ENCODE results near the gene CASP12. TPM values are rescaled to one million over a fixed set of nuclear protein-coding genes. Genes with fewer than 3 reads are reported as not detected.
"Not testable (repeated sequence)": the region's sequence is repeated elsewhere in the genome, so short reads cannot be mapped to it uniquely, and the experiment has no call there.

The CASP12 gene
- total RNA-seq (under 1 TPM in 3 of 6 donors, not detected in 3; 0.16 to 0.23 (median 0.20) TPM), polyA plus RNA-seq (under 1 TPM; 0.46 to 0.66 TPM)

DNA sequence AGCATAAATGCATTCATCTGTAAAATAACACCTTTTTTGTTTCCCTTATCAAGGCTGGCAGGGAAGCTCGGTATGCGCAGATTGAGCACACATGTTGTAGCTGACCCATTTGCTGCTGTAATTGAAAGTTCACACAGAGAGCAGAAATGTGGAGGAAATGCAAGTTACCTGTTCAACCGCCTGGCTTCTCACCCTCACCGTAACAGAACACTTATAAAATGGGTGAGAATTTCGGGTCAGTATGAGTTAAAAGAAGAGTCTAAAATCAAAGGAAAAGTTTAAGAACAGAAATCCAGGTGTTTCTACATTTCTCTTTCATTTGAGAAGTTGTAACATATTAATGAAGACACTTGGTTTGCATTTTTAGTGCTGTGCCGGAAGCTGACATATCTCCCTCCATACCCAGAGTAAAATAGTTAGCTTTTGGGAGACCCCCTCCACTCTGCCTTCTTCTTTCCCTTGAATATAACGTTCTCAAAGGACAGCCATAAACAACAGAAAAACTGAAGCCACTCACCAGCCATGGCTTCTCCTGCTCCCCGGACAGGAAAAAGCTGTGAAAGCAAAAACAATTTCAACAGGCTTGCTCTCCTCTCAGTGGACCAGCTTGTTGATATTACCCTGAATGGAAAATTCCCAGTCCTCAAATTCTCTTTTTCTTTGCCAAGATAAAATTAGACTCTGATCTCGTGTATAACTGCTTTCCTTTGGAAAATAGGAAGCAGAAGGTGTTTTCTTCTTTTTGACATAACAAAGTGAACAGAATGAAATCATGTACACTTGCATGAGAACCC is at the start of gene CASP12:
CASP12 (minus strand) TSS at position 570 of the 794 bp plus-strand sequence.
- ATAC-seq (peak; percentile 53 to 81 (median 75)), FAIRE-seq (no peak), DNase-seq (no peak)
- H3K4me1 ChIP-seq, result peaks cover 0 to 3% (median 0%) of the 10 kb centered on the region in 3 donors
- intact Hi-C loops (cut with DNase I), result no loop called here
- peak within 1 kb of the TSS in 2 of 4 donors; percentile 9 to 21 for H3K4me3 ChIP-seq
- no peaks in the 10 kb centered on the region for H3K36me3 ChIP-seq
- TF ChIP-seq, protein P1, sequence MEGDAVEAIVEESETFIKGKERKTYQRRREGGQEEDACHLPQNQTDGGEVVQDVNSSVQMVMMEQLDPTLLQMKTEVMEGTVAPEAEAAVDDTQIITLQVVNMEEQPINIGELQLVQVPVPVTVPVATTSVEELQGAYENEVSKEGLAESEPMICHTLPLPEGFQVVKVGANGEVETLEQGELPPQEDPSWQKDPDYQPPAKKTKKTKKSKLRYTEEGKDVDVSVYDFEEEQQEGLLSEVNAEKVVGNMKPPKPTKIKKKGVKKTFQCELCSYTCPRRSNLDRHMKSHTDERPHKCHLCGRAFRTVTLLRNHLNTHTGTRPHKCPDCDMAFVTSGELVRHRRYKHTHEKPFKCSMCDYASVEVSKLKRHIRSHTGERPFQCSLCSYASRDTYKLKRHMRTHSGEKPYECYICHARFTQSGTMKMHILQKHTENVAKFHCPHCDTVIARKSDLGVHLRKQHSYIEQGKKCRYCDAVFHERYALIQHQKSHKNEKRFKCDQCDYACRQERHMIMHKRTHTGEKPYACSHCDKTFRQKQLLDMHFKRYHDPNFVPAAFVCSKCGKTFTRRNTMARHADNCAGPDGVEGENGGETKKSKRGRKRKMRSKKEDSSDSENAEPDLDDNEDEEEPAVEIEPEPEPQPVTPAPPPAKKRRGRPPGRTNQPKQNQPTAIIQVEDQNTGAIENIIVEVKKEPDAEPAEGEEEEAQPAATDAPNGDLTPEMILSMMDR (IDR thresholded peaks at IDR 0.05), result no peak
- H3K27ac ChIP-seq, result peak within 1 kb of the TSS in 3 of 4 donors; percentile 7 to 37 (median 10)
- WGBS, 2 donors, result 32 to 42% methylated on average over 9 of the region's 9 CpGs
- H3K27me3 ChIP-seq, result no peaks in the 10 kb centered on the region
- no peaks in the 10 kb centered on the region for H3K9me3 ChIP-seq

DNA sequence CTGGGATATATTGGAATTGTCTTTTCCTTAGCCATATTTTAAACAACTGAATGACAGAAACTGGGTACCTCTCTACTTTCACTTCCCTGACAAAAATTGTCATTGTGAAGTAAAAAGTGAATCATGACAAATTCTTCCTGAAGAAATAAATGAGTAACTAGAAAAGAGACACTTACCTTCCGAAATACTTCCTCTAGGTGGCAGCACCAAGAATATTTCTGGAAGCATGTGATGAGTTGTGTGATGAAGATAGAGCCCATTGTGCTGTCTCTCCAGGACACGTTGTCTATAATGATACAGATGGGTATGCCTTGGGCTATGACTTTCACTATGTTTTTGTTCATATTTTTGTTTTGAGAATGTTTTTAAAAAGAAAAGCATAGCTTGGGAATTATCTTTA is 48.6 kb upstream of the CASP12 start:
- ATAC-seq (peak in 3 of 4 donors; percentile 72 to 79 (median 77)), FAIRE-seq (peak; percentile 91), DNase-seq (peak in 1 of 6 donors; percentile 13)
- 14 to 17% methylated on average over 2 of the region's 2 CpGs for WGBS, 2 donors
- TF ChIP-seq, protein P1 (IDR thresholded peaks at IDR 0.05), result peak in 2 of 4 donors; percentile 35 to 43
- Histone ChIP-seq H3K4me1 (no peaks in the 10 kb centered on the region), H3K27ac (no peak overlapping the region), H3K4me3 (no peak overlapping the region), H3K27me3 (no peaks in the 10 kb centered on the region), H3K9me3 (no peaks in the 10 kb centered on the region), H3K36me3 (peaks cover 0 to 39% (median 14%) of the 10 kb centered on the region in 3 donors)
- intact Hi-C loops (cut with DNase I), result no loop called here

- Histone ChIP-seq H3K27ac (no peak overlapping the region), H3K36me3 (peaks cover 0 to 21% (median 14%) of the 10 kb centered on the region in 3 donors), H3K27me3 (no peaks in the 10 kb centered on the region), H3K4me3 (no peak overlapping the region), H3K4me1 (no peaks in the 10 kb centered on the region), H3K9me3 (no peaks in the 10 kb centered on the region)
- DNase-seq (no peak), ATAC-seq (no peak), FAIRE-seq (no peak)
- TF ChIP-seq, protein P1 (IDR thresholded peaks at IDR 0.05), result no peak
- intact Hi-C loops (cut with DNase I), result no loop called here
Observed at GRCh38 chr11:104944076-104944475, 45.8 kb upstream of the CASP12 start.

GRCh38 chr11:104943561-104943960 is 45.3 kb upstream of the CASP12 start:
- peak overlapping the region in 1 of 4 donors; percentile 1 for H3K4me3 ChIP-seq
- DNase-seq, result no peak
- H3K4me1 ChIP-seq, result no peaks in the 10 kb centered on the region
- no peaks in the 10 kb centered on the region for H3K27me3 ChIP-seq
- intact Hi-C loops (cut with DNase I), result no loop called here
- no peaks in the 10 kb centered on the region for H3K9me3 ChIP-seq
- no peak for FAIRE-seq
- H3K36me3 ChIP-seq, result peaks cover 0 to 16% (median 11%) of the 10 kb centered on the region in 3 donors
- no peak overlapping the region for H3K27ac ChIP-seq
- 39 to 41% methylated on average over 2 of the region's 2 CpGs for WGBS, 2 donors
- no peak for ATAC-seq
- TF ChIP-seq, protein P1 (IDR thresholded peaks at IDR 0.05), result no peak

DNA sequence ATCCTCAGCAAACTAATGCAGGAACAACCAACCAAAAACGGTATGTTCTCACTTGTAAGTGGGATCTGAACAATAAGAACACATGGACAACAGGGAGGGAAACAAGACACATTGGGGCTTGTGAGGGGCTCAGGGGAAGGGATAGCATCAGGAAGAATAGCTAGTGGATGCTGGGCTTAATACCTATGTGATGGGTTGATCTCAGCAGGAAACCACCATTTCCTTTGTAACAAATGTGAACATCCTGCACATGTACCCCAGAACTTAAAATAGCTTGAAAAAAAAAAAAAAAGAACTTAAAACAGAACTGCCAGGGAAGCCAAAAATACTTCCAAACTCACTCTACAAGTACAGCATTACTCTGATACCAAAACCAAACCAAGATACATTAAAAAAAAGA is 36.3 kb upstream of the CASP12 start:
- FAIRE-seq, result no peak
- ATAC-seq, result no peak
- intact Hi-C loops (cut with DNase I), result no loop called here
- WGBS, 2 donors, result 43 to 58% methylated on average over 1 of the region's 1 CpG
- TF ChIP-seq, protein P1 (IDR thresholded peaks at IDR 0.05), result no peak
- no peak for DNase-seq
- Histone ChIP-seq H3K4me3 (no peak overlapping the region), H3K4me1 (no peaks in the 10 kb centered on the region), H3K27ac (no peak overlapping the region), H3K27me3 (no peaks in the 10 kb centered on the region), H3K36me3 (no peaks in the 10 kb centered on the region), H3K9me3 (no peaks in the 10 kb centered on the region)

DNA sequence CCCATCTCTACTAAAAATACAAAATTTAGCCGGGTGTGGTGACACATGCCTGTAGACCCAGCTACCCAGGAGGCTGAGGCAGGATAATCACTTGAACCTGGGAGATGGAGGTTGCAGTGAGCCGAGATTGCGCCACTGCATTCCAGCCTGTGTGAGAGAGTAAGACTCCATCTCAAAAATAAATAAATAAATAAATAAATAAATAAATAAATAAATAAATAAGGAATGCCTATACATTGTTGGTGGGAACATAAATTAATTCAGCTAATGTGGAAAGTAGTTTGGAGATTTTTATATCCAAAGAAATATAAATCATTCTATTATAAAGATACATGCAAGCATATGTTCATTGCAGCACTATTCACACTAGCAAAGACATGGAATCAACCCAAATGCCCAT is 35.8 kb upstream of the CASP12 start:
- DNase-seq; FAIRE-seq; intact Hi-C loops (cut with DNase I); H3K9me3 ChIP-seq; H3K36me3 ChIP-seq; H3K27me3 ChIP-seq; H3K27ac ChIP-seq; H3K4me1 ChIP-seq; ATAC-seq; H3K4me3 ChIP-seq: not testable (repeated sequence)
- WGBS, 2 donors, result 87 to 92% methylated on average over 3 of the region's 3 CpGs
